ENCODE data around the gene PHLDB1. TPM values are rescaled to one million over a fixed set of nuclear protein-coding genes. Genes with fewer than 3 reads are reported as not detected.

PHLDB1 gene
- total RNA-seq, 2 donors from 2014 or later = 45.9 to 54.9 TPM

GRCh38 chr11:118629761-118630661 lies 22.6 kb downstream of the PHLDB1 start:
- no peaks in the 10 kb centered on the region for H3K9me3 Mint-ChIP-seq
- peaks cover 25% of the 10 kb centered on the region for H3K36me3 Mint-ChIP-seq (ENCODE audit: low read depth)
- no peak overlapping the region for H3K4me3 ChIP-seq (ENCODE audit: low read length)
- H3K4me3 Mint-ChIP-seq = no peak overlapping the region
- H3K27ac Mint-ChIP-seq = no peak overlapping the region
- no peaks in the 10 kb centered on the region for H3K4me1 ChIP-seq (ENCODE audit: control insufficient read depth, insufficient read depth, low read length)
- no peak for DNase-seq
- WGBS, 2 experiments (ENCODE audit: insufficient coverage in 1 of 2, insufficient read length in 1 of 2) = 93 to 96% methylated on average over 2 to 6 of the region's 6 CpGs
- H3K9me3 ChIP-seq (ENCODE audit: control insufficient read depth, low read length) = no peaks in the 10 kb centered on the region
- no peak overlapping the region for H3K27ac ChIP-seq (ENCODE audit: low read depth, low read length)
- peaks cover 35% of the 10 kb centered on the region for H3K36me3 ChIP-seq (ENCODE audit: control insufficient read depth, insufficient read depth, low read length)
- H3K4me1 Mint-ChIP-seq = peaks cover 5% of the 10 kb centered on the region
- no peaks in the 10 kb centered on the region for H3K27me3 Mint-ChIP-seq (ENCODE audit: insufficient read depth)
- no peaks in the 10 kb centered on the region for H3K27me3 ChIP-seq (ENCODE audit: control insufficient read depth, insufficient read depth, low read length, poor library complexity, severe bottlenecking)
- no peak for TF ChIP-seq CTCF (conservative IDR thresholded peaks at IDR 0.05)
- no peak overlapping the region for H3K9ac ChIP-seq (ENCODE audit: extremely low read depth, low read length, poor library complexity, severe bottlenecking)

DNA sequence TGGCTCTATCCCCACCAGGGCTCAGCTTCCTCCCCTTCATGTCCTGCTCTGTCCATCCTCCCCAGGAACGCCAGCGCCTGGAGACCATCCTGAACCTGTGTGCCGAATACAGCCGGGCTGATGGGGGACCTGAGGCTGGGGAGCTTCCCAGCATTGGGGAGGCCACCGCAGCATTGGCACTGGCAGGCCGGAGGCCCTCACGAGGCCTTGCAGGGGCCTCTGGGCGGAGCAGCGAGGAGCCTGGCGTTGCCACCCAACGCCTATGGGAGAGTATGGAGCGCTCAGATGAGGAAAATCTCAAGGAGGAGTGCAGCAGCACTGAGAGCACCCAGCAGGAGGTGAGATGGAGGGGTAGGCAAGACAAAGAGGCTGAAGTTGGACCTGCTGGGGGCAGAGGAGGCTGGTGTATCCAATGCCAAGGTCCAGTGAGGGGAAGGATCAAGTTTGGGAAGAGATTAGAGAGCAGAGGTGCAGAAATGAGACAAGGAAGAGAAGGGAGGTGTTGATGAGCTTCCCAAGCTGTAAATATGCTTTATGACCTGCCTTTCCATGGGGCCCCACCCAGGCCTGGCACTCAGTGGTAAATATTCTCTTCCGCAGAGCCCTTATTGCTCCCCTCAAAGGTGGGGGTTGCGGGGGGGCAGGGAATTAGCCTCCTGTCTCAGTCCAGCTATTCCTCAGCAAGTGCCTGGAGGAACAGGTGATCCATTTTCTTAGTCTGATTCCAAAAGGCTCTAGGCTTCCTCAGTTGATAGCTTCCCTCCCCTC lies 23.9 kb downstream of the PHLDB1 start:
- Histone ChIP-seq H3K4me1 (ENCODE audit: control insufficient read depth, insufficient read depth, low read length) (peaks cover 7% of the 10 kb centered on the region), H3K4me3 (ENCODE audit: low read length) (no peak overlapping the region), H3K27me3 (ENCODE audit: control insufficient read depth, insufficient read depth, low read length, poor library complexity, severe bottlenecking) (peaks cover 10% of the 10 kb centered on the region), H3K9ac (ENCODE audit: extremely low read depth, low read length, poor library complexity, severe bottlenecking) (no peak overlapping the region), H3K9me3 (ENCODE audit: control insufficient read depth, low read length) (no peaks in the 10 kb centered on the region), H3K27ac (ENCODE audit: low read depth, low read length) (no peak overlapping the region), H3K36me3 (ENCODE audit: control insufficient read depth, insufficient read depth, low read length) (peaks cover 35% of the 10 kb centered on the region)
- Mint-ChIP-seq H3K9me3 (no peaks in the 10 kb centered on the region), H3K4me1 (peaks cover 16% of the 10 kb centered on the region), H3K27me3 (ENCODE audit: insufficient read depth) (peaks cover 2% of the 10 kb centered on the region), H3K4me3 (no peak overlapping the region), H3K27ac (no peak overlapping the region), H3K36me3 (ENCODE audit: low read depth) (peaks cover 32% of the 10 kb centered on the region)
- no peak for TF ChIP-seq CTCF (conservative IDR thresholded peaks at IDR 0.05)
- no peak for DNase-seq
- 96 to 100% methylated on average over 10 to 14 of the region's 14 CpGs for WGBS, 2 experiments (ENCODE audit: insufficient coverage in 1 of 2, insufficient read length in 1 of 2)

DNA sequence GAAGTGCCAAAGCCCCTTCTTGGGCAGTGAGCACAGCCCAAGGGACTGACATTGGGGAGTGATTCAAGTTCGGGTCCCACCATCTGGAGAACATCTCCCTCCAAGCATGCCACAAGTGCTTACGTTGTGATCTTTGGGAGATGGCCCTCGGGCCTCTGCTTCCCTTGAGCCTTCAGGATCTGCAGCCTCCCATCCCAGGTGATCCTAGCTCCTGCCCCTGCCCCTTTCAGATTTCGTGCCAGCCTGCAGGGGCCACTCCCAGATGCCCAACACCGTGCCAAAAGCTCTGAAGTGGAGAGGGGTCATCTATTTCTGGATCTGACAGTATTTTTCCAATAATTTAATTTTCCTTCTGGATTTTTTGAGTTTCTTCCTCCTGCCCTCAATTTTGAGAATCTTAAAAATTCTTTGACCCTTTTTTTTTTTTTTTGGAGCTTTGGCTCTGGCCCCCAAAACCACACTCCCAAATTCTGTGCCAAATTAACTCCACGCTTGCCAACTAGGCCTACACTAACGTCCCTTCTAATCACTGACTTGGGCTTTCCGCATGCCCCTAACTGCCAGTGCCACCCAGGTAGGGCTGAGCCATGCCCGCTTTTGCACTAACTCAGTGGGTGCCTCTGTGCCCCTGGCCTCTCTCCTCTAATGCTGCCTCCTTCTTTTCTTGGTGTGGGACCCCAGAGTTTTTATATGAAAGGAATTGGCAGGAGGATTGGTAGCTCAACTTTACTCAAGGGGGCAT lies 25.3 kb downstream of the PHLDB1 start:
- Mint-ChIP-seq H3K9me3 (no peaks in the 10 kb centered on the region), H3K27me3 (ENCODE audit: insufficient read depth) (peaks cover 2% of the 10 kb centered on the region), H3K36me3 (ENCODE audit: low read depth) (peaks cover 33% of the 10 kb centered on the region), H3K27ac (no peak overlapping the region), H3K4me1 (peaks cover 16% of the 10 kb centered on the region), H3K4me3 (no peak overlapping the region)
- Histone ChIP-seq H3K9ac (ENCODE audit: extremely low read depth, low read length, poor library complexity, severe bottlenecking) (no peak overlapping the region), H3K9me3 (ENCODE audit: control insufficient read depth, low read length) (no peaks in the 10 kb centered on the region), H3K4me3 (ENCODE audit: low read length) (no peak overlapping the region), H3K27me3 (ENCODE audit: control insufficient read depth, insufficient read depth, low read length, poor library complexity, severe bottlenecking) (peaks cover 10% of the 10 kb centered on the region), H3K36me3 (ENCODE audit: control insufficient read depth, insufficient read depth, low read length) (peaks cover 31% of the 10 kb centered on the region), H3K27ac (ENCODE audit: low read depth, low read length) (no peak overlapping the region), H3K4me1 (ENCODE audit: control insufficient read depth, insufficient read depth, low read length) (peaks cover 7% of the 10 kb centered on the region)
- no peak for DNase-seq
- no peak for TF ChIP-seq CTCF (conservative IDR thresholded peaks at IDR 0.05)
- 95 to 100% methylated on average over 5 to 9 of the region's 9 CpGs for WGBS, 2 experiments (ENCODE audit: insufficient coverage in 1 of 2, insufficient read length in 1 of 2)
